ENCODE measurements around the gene BCL7B. TPM values are rescaled to one million over a fixed set of nuclear protein-coding genes. Genes with fewer than 3 reads are reported as not detected.

The BCL7B gene
- total RNA-seq, 1 experiment from 2014 or later: 41.0 TPM

DNA sequence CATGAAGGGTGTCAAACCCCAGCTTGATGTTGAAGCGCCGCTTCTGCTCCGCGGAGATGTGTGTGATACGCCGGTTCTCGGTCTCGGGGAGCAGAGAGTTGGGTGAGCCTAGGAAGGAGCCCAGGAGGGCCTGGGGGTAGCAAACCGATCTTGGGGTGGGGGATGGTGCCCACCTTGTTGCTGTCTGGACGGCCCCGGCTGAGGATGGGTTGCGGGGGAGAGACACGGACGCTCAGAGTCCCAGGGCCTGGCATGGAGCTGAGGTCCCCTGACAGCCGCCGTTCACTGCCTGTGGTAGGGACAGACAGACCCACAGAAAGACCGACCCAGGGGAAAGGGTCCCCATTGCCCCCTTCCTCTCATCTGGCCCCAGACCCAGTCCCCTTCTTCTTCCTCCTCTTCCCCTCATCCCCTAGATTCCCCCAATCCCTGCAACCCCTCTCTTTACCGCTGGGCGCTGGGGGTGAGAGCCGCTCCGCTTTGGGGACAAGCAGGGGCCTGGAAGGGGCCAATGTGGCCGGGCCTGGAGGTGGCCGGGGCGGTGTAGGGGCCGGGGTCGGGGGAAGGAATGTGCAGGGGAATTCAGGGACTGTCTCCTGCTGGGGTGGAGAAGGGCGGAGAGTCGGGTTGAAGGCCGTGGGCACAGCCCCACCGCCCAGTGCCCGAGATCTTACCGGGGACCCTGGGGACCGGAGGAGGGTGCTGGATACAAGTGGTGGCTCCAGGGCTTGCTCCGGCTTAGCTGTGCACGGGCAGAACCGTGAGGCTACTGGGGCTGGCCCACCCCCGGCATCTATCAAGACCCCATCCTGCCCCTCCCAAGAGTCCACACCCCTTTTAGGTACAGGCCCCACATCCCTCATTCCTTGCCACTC, 38.9 kb upstream of the BCL7B start:
- H3K79me2 ChIP-seq (ENCODE audit: low read length): no peaks in the 10 kb centered on the region
- no TSS peak for BruUV-seq (replicated peaks)
- H3F3A ChIP-seq (ENCODE audit: low read length, unreplicated experiment): no peaks in the 10 kb centered on the region
- ChIA-PET CTCF (no interaction called here), POLR2A (ENCODE audit: unreplicated experiment) (no interaction called here)
- no peaks in the 10 kb centered on the region for H3K9me3 ChIP-seq (ENCODE audit: low read length)
- no peaks in the 10 kb centered on the region for H3K27me3 ChIP-seq (ENCODE audit: low read length)
- H3K27ac ChIP-seq (ENCODE audit: low read length): no peak overlapping the region
- intact Hi-C loops (cut with micrococcal nuclease): no loop called here
- ATAC-seq (no peak), DNase-seq (no peak)
- no peak for TF ChIP-seq CTCF (conservative IDR thresholded peaks at IDR 0.05; ENCODE audit: low read depth, low read length)
- no peak for TF ChIP-seq EZH2phosphoT487 (IDR thresholded peaks at IDR 0.05; ENCODE audit: borderline replicate concordance, low read length)
- no peak for TF ChIP-seq EZH2 (IDR thresholded peaks at IDR 0.05; ENCODE audit: low read length, unreplicated experiment)
- no peak overlapping the region for H3K4me3 ChIP-seq (ENCODE audit: low read length)
- no peaks in the 10 kb centered on the region for H3K9me2 ChIP-seq (replicated peaks; ENCODE audit: low read length)
- no peak overlapping the region for H3K9ac ChIP-seq (ENCODE audit: low read length)
- H3K4me1 ChIP-seq (ENCODE audit: insufficient read depth, low read length): no peaks in the 10 kb centered on the region
- H3K4me2 ChIP-seq (ENCODE audit: low read length): no peak overlapping the region
- H3K36me3 ChIP-seq (ENCODE audit: low read depth, low read length): no peaks in the 10 kb centered on the region
- no peaks in the 10 kb centered on the region for H4K20me1 ChIP-seq (ENCODE audit: low read length)
- no peak overlapping the region for H2AFZ ChIP-seq (ENCODE audit: low read length)

- no peaks in the 10 kb centered on the region for H4K20me1 ChIP-seq (ENCODE audit: low read length)
- no peaks in the 10 kb centered on the region for H3K9me2 ChIP-seq (replicated peaks; ENCODE audit: low read length)
- H3K4me2 ChIP-seq (ENCODE audit: low read length): no peak overlapping the region
- TF ChIP-seq EZH2phosphoT487 (IDR thresholded peaks at IDR 0.05; ENCODE audit: borderline replicate concordance, low read length) (no peak), CTCF (conservative IDR thresholded peaks at IDR 0.05; ENCODE audit: low read depth, low read length) (no peak)
- no peaks in the 10 kb centered on the region for H3K4me1 ChIP-seq (ENCODE audit: insufficient read depth, low read length)
- H2AFZ ChIP-seq (ENCODE audit: low read length): no peak overlapping the region
- H3F3A ChIP-seq (ENCODE audit: low read length, unreplicated experiment): no peaks in the 10 kb centered on the region
- no peak overlapping the region for H3K9ac ChIP-seq (ENCODE audit: low read length)
- no TSS peak for BruUV-seq (replicated peaks)
- no peaks in the 10 kb centered on the region for H3K9me3 ChIP-seq (ENCODE audit: low read length)
- no peak overlapping the region for H3K27ac ChIP-seq (ENCODE audit: low read length)
- CTCF ChIA-PET: no interaction called here
- H3K27me3 ChIP-seq (ENCODE audit: low read length): no peaks in the 10 kb centered on the region
- POLR2A ChIA-PET (ENCODE audit: unreplicated experiment): no interaction called here
- DNase-seq: no peak
- H3K79me2 ChIP-seq (ENCODE audit: low read length): no peaks in the 10 kb centered on the region
- no peaks in the 10 kb centered on the region for H3K36me3 ChIP-seq (ENCODE audit: low read depth, low read length)
- no peak overlapping the region for H3K4me3 ChIP-seq (ENCODE audit: low read length)
- intact Hi-C loops (cut with micrococcal nuclease): no loop called here
- no peak for ATAC-seq
These were observed 37.9 kb upstream of the BCL7B start for GRCh38 chr7:73595358-73595757.

All from PC-3 (cell line).